Endometrial microvascular endothelial cells (primary cell): ENCODE data around the gene OLFML2A. TPM values are rescaled to one million over a fixed set of nuclear protein-coding genes. Genes with fewer than 3 reads are reported as not detected.

Experiments used
- in situ Hi-C: cut with HindIII; loops from 2 replicates; pipeline ENCODE4 v1.10.0; 2017; ENCODE audit warnings: low sequenced_read_pairs, low pct_unique_long_range_greater_than_20kb; ENCODE audit errors: inconsistent ontology term
- total RNA-seq: library from RNA; depleted of rRNA; stranded (reverse); fragments of >200 nt; gene quantifications from one replicate; pipeline ENCODE4 v1.2.3, GENCODE V29; 2015; ENCODE audit errors: inconsistent ontology term

Gene OLFML2A
- total RNA-seq, 1 donor from 2014 or later, result not detected

GRCh38 chr9:124758061-124758460 is 18.9 kb upstream of the OLFML2A start:
- in situ Hi-C loops, result loop anchor here (25.0 kb wide), 2 partner anchors 104 to 429 kb away; partner anchors contain the start of genes ARPC5L, PPP6C, RPL35 and WDR38

- in situ Hi-C loops, result loop anchor here (25.0 kb wide), 2 partner anchors 104 to 429 kb away; partner anchors contain the start of genes ARPC5L, PPP6C, RPL35 and WDR38
These were observed 18.2 kb upstream of the OLFML2A start for GRCh38 chr9:124758691-124759090.

- in situ Hi-C loops, result loop anchor here (25.0 kb wide), 2 partner anchors 103 to 428 kb away; partner anchors contain the start of genes ARPC5L, PPP6C, RPL35 and WDR38
These were observed 17.6 kb upstream of the OLFML2A start for GRCh38 chr9:124759327-124759726.

GRCh38 chr9:124760719-124761118 is 16.2 kb upstream of the OLFML2A start:
- in situ Hi-C loops, result loop anchor here (25.0 kb wide), 2 partner anchors 102 to 427 kb away; partner anchors contain the start of genes ARPC5L, PPP6C, RPL35 and WDR38

- in situ Hi-C loops, result loop anchor here (25.0 kb wide), 2 partner anchors 101 to 426 kb away; partner anchors contain the start of genes ARPC5L, PPP6C, RPL35 and WDR38
These were observed 15.7 kb upstream of the OLFML2A start for GRCh38 chr9:124761196-124761595.

- in situ Hi-C loops, result loop anchor here (25.0 kb wide), 2 partner anchors 101 to 426 kb away; partner anchors contain the start of genes ARPC5L, PPP6C, RPL35 and WDR38
These were observed 15.2 kb upstream of the OLFML2A start for GRCh38 chr9:124761710-124762109.

GRCh38 chr9:124762633-124763032 is 14.3 kb upstream of the OLFML2A start:
- in situ Hi-C loops, result loop anchor here (25.0 kb wide), 2 partner anchors 100 to 425 kb away; partner anchors contain the start of genes ARPC5L, PPP6C, RPL35 and WDR38

- in situ Hi-C loops, result loop anchor here (25.0 kb wide), 2 partner anchors 97 to 422 kb away; partner anchors contain the start of genes ARPC5L, PPP6C, RPL35 and WDR38
These were observed 12.0 kb upstream of the OLFML2A start for GRCh38 chr9:124764774-124765438.

- in situ Hi-C loops, result loop anchor here (25.0 kb wide), 2 partner anchors 97 to 422 kb away; partner anchors contain the start of genes ARPC5L, PPP6C, RPL35 and WDR38
These were observed 11.5 kb upstream of the OLFML2A start for GRCh38 chr9:124765439-124765835.

- in situ Hi-C loops, result loop anchor here (25.0 kb wide), 2 partner anchors 96 to 421 kb away; partner anchors contain the start of genes ARPC5L, PPP6C, RPL35 and WDR38
These were observed 10.6 kb upstream of the OLFML2A start for GRCh38 chr9:124766326-124766725.

- in situ Hi-C loops, result loop anchor here (25.0 kb wide), 2 partner anchors 95 to 420 kb away; partner anchors contain the start of genes ARPC5L, PPP6C, RPL35 and WDR38
These were observed 9.9 kb upstream of the OLFML2A start for GRCh38 chr9:124766815-124767554.

- in situ Hi-C loops, result loop anchor here (25.0 kb wide), 2 partner anchors 94 to 419 kb away; partner anchors contain the start of genes ARPC5L, PPP6C, RPL35 and WDR38
These were observed 9.1 kb upstream of the OLFML2A start for GRCh38 chr9:124767821-124768220.

- in situ Hi-C loops, result loop anchor here (25.0 kb wide), 2 partner anchors 94 to 419 kb away; partner anchors contain the start of genes ARPC5L, PPP6C, RPL35 and WDR38
These were observed 8.6 kb upstream of the OLFML2A start for GRCh38 chr9:124768334-124768733.

GRCh38 chr9:124768750-124769548 is 8.0 kb upstream of the OLFML2A start:
- in situ Hi-C loops, result loop anchor here (25.0 kb wide), 2 partner anchors 93 to 418 kb away; partner anchors contain the start of genes ARPC5L, PPP6C, RPL35 and WDR38

GRCh38 chr9:124769549-124770358 is 7.2 kb upstream of the OLFML2A start:
- in situ Hi-C loops, result loop anchor here (25.0 kb wide), 2 partner anchors 93 to 418 kb away; partner anchors contain the start of genes ARPC5L, PPP6C, RPL35 and WDR38

GRCh38 chr9:124770359-124771020 is 6.4 kb upstream of the OLFML2A start:
- in situ Hi-C loops, result loop anchor here (25.0 kb wide), 2 partner anchors 92 to 417 kb away; partner anchors contain the start of genes ARPC5L, PPP6C, RPL35 and WDR38
